Stromal cell of bone marrow (primary cell): ENCODE results near the gene CD7.

Experiments
- DNase-seq: peaks from one replicate; pipeline ENCODE4 v3.0.0-alpha.2; 2012; ENCODE audit warnings: low read depth

The CD7 gene

GRCh38 chr17:82346342-82347300 lies 29.2 kb upstream of the CD7 start:
- DNase-seq, result no peak

DNA sequence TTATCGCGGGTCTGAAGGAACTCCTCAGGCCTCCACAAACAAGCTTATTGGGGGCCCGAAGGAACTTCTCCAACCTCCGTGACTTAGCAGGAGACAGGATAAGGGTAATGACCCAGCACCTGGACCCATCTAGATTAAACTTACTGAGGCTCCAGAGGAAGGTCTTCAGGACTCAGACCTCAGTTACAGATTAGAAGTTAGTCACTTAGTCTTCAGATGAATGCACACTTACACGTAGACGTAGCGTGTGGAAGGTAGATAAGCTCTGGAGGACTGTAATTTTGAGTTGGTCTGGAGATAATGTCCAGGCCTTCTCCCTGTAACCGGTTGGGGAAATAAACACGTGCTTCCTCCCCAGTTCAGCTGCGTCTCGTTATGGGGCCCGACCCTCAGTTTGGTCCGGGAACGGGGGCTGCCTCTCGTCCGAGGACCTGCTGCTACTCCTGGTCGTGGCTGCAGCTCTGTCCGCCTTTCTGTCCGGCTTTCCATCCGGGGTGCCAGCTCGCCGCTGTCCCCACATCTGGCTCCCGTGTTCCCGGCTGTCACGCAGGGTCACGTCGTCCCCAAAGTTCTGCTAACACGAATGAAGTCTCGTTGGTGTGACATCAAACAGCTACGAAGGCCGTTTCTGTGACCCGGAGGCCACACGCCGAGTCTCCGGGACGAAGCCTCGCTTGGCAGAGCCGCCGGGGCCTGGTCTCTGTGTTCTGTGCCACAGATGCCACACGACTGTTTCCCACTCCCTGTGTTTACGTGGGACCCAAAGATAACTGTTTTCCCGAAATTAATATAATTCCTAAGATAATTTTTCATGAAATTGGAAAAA lies 28.0 kb upstream of the CD7 start:
- no peak for DNase-seq

GRCh38 chr17:82344175-82344907 lies 26.9 kb upstream of the CD7 start:
- DNase-seq, result no peak

DNA sequence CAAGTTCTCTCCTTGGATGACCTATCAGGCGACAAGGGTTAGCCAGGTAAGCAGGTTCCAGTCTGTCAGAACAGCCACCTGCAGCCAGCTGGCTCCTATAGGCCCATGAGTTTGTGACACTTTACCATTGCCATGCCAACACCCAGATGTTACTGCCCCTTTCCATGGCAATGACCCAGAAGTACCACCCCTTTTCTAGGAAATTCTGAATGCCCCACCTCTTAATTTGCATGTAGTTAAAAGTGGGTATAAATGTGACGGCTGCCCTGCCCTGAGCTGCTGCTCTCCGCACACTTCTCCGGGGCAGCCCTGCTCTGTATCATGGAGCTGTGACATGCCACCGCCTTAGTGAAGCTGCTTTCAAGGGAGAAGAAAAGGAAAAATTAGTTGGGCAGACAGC lies 26.2 kb upstream of the CD7 start:
- no peak for DNase-seq

DNA sequence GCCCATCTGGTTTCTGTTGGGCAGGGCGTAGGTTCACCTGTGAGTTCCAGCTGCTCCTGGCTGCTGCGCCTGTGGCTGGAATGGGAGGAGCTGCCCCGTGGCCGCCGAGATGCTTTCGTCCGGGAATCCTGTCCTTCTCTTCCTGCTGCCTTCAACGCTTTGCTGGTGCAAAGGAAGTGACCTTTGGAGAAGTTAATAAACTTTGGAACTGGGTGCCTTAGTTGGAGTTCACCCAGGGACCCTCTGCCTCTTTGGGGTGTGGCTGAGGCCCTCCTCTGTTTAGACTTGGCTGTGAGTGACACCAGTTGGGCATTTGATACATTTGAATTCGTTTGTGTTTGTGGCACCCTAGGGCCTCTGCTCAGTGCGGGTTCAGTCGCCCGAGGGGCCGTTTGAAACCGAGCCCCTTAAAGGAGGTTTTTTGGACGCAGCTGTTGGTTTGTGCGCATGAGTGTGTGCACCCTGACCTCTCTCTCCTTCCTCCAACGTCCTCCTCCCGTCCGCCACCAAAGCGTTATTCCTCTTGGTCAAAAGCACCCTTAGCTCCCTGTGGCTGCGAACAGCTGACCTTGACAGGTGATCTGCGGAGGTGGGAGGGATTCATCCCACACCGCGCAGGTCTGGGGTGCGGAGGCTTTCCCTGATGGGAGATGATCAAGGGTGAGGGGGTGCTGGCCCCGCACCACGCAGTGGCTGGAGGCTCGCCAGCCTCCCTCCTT lies 25.1 kb upstream of the CD7 start:
- DNase-seq, result no peak

DNA sequence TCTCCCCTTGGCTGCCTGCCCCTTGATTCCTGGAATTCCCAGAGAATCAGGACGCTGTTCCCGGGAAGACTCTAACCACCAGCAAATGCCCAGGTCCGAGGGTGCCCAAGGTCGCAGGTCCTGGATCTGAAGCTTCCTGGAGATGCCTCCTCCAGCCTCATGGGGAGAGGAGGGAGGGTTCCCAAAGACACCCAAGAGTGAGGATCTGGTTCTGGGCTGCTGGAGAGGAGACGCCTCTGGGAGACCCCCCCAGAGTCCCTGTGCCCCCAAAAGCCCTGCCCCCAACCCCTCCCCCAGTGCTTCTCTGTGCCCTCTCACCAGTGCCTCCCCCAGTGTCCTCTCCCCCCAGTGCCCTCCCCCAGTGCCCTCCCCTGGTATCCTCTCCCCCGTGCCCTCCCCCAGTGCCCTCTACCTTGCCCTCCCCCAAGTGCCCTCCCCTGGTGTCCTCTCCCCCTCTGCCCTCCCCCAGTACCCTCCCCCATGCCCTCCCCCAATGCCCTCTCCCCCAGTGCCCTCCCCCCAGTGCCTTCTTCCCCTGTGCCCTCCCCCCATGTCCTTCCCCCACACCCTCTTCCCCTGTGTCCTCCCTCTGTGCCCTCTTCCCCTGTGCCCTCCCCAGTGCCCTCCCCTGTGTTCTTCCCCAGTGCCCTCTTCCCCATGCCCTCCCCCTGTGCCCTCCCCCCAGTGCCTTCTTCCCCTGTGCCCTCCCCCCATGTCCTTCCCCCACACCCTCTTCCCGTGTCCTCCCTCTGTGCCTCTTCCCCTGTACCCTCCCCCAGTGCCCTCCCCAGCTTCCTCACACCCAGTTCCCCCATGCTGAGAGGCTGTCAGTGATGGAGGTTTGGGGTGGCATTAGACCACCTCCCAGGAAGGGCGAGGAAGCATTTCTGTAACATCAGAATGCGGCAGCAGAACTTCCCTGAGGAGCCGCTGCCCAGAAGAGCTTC lies 22.5 kb upstream of the CD7 start:
- DNase-seq, result no peak

GRCh38 chr17:82338858-82339633 lies 21.6 kb upstream of the CD7 start:
- no peak for DNase-seq

- DNase-seq, result no peak
Observed at GRCh38 chr17:82334622-82335394, 17.4 kb upstream of the CD7 start.

GRCh38 chr17:82334204-82334621 lies 16.8 kb upstream of the CD7 start:
- DNase-seq, result no peak

- peak; percentile 59 for DNase-seq
Observed at GRCh38 chr17:82333279-82334171, 16.1 kb upstream of the CD7 start, which contains the start of gene SECTM1. Gene SECTM1 (minus strand): TSS chr17:82333766. CDS start chr17:82327240, 6,526 bp downstream.

GRCh38 chr17:82332669-82333278 lies 15.4 kb upstream of the CD7 start:
- DNase-seq, result no peak

GRCh38 chr17:82331345-82331939 lies 14.0 kb upstream of the CD7 start:
- no peak for DNase-seq

GRCh38 chr17:82330322-82331239 lies 13.2 kb upstream of the CD7 start:
- no peak for DNase-seq

DNA sequence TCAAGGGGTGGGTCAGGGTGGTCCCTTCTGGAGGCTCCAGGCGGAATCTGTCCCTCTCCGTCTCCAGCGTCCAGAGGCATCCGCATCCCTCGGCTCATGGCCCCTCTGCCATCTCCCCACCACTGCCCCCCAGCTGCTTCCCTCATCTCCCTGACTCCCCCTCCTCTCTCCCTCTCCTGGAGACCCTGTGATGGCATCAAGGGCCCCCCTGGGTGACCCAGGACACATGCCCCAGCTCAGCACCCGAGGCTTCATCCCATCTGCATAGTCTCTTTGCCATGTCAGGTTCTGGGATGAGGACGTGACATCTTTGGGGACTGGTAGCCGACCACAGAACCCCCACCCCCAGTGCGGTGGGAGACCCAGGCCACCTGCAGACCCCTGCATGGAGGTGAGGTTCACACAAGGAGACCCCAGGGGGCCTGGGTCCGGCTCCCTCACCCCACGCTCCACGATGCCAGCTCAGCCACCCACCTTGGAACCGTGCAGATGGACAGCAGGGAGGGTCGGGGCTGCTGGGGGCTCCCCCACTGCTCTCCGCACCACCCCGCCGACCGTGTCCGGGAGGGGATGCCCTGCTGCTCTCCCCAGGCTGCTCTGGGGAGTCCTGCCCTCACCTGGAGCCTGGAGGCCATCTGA lies 12.4 kb upstream of the CD7 start:
- DNase-seq, result no peak

DNA sequence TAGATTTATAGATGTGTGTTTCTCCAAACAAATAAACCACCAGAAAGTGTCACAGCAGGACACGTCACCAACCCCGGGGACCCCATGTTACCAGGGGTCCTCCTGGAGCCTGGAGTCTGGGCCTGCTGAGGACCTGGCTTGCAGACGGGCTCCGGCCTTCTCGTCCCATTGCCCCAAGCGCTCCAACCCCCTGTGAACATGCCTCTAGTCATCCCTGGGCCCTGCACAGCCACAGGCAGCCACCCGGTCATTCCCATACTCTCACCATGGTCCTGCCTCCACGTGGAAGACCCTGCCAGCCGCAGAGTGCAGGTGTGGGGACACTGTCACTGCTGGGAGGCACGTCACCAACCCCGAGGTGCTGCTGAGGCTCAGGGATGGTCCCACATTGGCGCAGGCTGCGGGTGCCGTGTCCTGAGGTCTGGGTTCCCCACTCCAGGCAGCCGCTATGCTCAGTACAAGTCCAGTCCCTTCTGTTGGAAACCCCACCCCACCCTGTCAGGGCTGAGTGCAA lies 11.6 kb upstream of the CD7 start:
- no peak for DNase-seq
